GM12801 (cell line): Measurements from ENCODE around the gene OR52H1.

Experiments used
- TF ChIP-seq, protein P1 (sequence below): IDR thresholded peaks from one replicate; pipeline ENCODE4 v1.5.1; 2011; ENCODE audit warnings: control low read depth; ENCODE audit not compliant: insufficient read length; ENCODE audit errors: extremely low read depth

OR52H1 gene

DNA sequence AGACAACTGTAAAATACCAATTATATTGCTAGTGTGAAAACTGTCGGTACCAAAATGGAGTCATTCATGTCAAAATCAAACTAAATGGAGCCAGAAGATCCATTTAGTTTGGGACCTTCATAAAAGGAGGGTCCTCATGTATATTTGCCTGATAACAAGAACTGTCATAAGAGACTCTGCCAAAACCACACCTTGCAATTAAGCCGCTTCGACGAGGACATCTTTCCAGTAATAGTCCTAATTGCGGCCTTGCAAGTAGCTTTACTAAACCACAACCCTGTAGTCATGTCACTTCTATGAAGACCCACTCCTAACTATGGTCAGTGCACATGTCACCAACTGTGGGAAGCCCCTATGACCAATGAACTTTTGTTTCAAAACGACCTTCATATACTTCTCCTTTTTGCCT lies 47.9 kb downstream of the OR52H1 start:
- TF ChIP-seq, protein P1, sequence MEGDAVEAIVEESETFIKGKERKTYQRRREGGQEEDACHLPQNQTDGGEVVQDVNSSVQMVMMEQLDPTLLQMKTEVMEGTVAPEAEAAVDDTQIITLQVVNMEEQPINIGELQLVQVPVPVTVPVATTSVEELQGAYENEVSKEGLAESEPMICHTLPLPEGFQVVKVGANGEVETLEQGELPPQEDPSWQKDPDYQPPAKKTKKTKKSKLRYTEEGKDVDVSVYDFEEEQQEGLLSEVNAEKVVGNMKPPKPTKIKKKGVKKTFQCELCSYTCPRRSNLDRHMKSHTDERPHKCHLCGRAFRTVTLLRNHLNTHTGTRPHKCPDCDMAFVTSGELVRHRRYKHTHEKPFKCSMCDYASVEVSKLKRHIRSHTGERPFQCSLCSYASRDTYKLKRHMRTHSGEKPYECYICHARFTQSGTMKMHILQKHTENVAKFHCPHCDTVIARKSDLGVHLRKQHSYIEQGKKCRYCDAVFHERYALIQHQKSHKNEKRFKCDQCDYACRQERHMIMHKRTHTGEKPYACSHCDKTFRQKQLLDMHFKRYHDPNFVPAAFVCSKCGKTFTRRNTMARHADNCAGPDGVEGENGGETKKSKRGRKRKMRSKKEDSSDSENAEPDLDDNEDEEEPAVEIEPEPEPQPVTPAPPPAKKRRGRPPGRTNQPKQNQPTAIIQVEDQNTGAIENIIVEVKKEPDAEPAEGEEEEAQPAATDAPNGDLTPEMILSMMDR, result no peak

DNA sequence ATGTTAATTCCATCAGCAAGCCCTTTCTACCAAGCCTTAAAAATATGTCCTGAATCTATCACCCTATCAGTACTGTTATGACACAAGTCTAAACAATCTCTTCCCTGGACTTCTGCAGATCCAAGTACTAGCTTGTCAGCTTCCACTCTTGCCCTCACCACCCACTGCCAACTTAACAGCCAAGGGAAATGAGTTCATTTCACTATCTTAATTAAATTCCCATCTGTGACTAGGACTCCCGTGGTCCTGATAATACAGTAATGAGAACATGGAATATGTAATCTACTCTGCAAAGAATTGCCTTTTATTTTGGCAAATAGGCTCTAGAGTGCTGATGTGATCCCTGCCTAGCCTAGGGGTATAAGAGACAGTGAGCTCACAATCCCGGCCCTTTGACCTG lies 48.7 kb downstream of the OR52H1 start:
- TF ChIP-seq, protein P1, result no peak
